ENCODE measurements around the gene SNAI3.

DNA sequence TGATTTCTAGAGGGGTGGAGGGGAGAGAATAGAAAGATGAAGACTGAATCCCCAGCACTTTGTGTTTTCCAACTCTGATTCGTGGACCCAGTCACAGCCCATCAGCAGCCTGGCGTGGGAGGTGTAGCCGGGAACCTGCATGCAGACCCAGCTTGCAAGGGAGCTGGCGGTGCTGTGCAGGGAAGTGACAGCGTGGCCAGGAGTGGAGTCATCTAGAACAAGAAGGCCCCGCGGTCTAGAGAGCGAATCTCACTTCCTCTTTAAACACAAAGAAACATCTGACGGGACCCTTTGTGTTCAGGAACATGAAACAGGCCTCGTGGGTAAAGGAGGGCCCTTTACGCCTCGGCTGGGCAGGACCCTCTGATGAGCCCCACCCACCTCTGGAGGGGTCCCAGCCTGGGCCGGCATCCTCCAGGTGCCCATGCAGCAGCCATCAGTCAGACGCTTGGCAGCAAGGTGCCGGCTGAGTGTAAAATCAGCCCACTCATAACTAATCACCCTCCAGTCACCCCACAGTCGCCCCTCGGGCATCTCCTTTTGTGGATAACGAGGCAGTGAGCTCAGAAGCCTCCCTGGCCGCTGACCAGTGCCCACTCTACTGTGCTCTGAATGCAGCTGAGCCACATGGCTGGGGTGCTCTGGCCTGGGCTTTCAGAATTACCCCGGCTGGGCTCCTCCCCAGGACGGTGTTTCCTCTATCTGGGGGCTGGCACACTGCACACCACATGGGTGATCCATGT, 4.4 kb downstream of the SNAI3 start:
- no peak for TF ChIP-seq SNAI2 (CRISPR knock-in tag; IDR thresholded peaks at IDR 0.05)
- TF ChIP-seq ZNF565 (CRISPR knock-in tag; conservative IDR thresholded peaks at IDR 0.05; ENCODE audit: low read depth), result no peak
- no peak for TF ChIP-seq BACH2 (CRISPR knock-in tag; IDR thresholded peaks at IDR 0.05; ENCODE audit: borderline replicate concordance)
- no peak for TF ChIP-seq RARB (CRISPR knock-in tag; IDR thresholded peaks at IDR 0.05)
- TF ChIP-seq, protein P1, sequence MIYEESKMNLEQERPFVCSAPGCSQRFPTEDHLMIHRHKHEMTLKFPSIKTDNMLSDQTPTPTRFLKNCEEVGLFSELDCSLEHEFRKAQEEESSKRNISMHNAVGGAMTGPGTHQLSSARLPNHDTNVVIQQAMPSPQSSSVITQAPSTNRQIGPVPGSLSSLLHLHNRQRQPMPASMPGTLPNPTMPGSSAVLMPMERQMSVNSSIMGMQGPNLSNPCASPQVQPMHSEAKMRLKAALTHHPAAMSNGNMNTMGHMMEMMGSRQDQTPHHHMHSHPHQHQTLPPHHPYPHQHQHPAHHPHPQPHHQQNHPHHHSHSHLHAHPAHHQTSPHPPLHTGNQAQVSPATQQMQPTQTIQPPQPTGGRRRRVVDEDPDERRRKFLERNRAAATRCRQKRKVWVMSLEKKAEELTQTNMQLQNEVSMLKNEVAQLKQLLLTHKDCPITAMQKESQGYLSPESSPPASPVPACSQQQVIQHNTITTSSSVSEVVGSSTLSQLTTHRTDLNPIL (CRISPR knock-in tag; IDR thresholded peaks at IDR 0.05; ENCODE audit: low read depth), result no peak
- no peak for TF ChIP-seq GLIS3 (CRISPR knock-in tag; IDR thresholded peaks at IDR 0.05)
- no peak for TF ChIP-seq ZFP30 (CRISPR knock-in tag; IDR thresholded peaks at IDR 0.05)
- no peak for TF ChIP-seq ZC3H10 (CRISPR knock-in tag; IDR thresholded peaks at IDR 0.05)
- no peak for TF ChIP-seq ARNTL (CRISPR knock-in tag; IDR thresholded peaks at IDR 0.05; ENCODE audit: borderline replicate concordance, low read depth)
- no peak for TF ChIP-seq ZNF8 (CRISPR knock-in tag; IDR thresholded peaks at IDR 0.05)
- TF ChIP-seq OSR1 (CRISPR knock-in tag; IDR thresholded peaks at IDR 0.05), result no peak
- TF ChIP-seq, protein P2, sequence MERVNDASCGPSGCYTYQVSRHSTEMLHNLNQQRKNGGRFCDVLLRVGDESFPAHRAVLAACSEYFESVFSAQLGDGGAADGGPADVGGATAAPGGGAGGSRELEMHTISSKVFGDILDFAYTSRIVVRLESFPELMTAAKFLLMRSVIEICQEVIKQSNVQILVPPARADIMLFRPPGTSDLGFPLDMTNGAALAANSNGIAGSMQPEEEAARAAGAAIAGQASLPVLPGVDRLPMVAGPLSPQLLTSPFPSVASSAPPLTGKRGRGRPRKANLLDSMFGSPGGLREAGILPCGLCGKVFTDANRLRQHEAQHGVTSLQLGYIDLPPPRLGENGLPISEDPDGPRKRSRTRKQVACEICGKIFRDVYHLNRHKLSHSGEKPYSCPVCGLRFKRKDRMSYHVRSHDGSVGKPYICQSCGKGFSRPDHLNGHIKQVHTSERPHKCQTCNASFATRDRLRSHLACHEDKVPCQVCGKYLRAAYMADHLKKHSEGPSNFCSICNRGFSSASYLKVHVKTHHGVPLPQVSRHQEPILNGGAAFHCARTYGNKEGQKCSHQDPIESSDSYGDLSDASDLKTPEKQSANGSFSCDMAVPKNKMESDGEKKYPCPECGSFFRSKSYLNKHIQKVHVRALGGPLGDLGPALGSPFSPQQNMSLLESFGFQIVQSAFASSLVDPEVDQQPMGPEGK (CRISPR knock-in tag; IDR thresholded peaks at IDR 0.05; ENCODE audit: borderline replicate concordance), result no peak
- no peak for TF ChIP-seq ZNF70 (CRISPR knock-in tag; IDR thresholded peaks at IDR 0.05)
- no peak for TF ChIP-seq ESRRG (CRISPR knock-in tag; IDR thresholded peaks at IDR 0.05)
